Epithelial cell of esophagus (primary cell): ENCODE data around the gene TMEM248.
A peak's percentile ranks its signal among the peaks of the same experiment; 100 is the strongest.

Source experiments
- DNase-seq: peaks from one replicate; pipeline ENCODE4 v3.0.0; 2010; ENCODE audit warnings: low read depth
- H3K4me3 ChIP-seq: 2 replicates; pipeline ENCODE4 v1.5.1; 2011; ENCODE audit warnings: mild to moderate bottlenecking, low read length, control low read depth
- CTCF ChIP-seq: IDR thresholded peaks from 2 replicates; pipeline ENCODE4 v1.5.1; 2011; ENCODE audit warnings: low read depth, mild to moderate bottlenecking, low read length, control low read depth, inconsistent platforms; ENCODE audit not compliant: insufficient read depth; ENCODE audit errors: missing control alignments

TMEM248 gene

GRCh38 chr7:66933469-66933868 is 12.4 kb downstream of the TMEM248 start:
- no peak for TF ChIP-seq CTCF
- no peak overlapping the region for H3K4me3 ChIP-seq
- no peak for DNase-seq

GRCh38 chr7:66937940-66938339 is 16.9 kb downstream of the TMEM248 start:
- no peak overlapping the region for H3K4me3 ChIP-seq
- no peak for TF ChIP-seq CTCF
- no peak for DNase-seq

- TF ChIP-seq CTCF: no peak
- DNase-seq: no peak
- no peak overlapping the region for H3K4me3 ChIP-seq
Measured at GRCh38 chr7:66939325-66939724, 18.3 kb downstream of the TMEM248 start.

- TF ChIP-seq CTCF: no peak
- no peak overlapping the region for H3K4me3 ChIP-seq
- DNase-seq: no peak
Measured at GRCh38 chr7:66946545-66946944, 25.5 kb downstream of the TMEM248 start.

GRCh38 chr7:66948480-66949109 is 27.6 kb downstream of the TMEM248 start:
- DNase-seq: no peak
- TF ChIP-seq CTCF: no peak
- no peak overlapping the region for H3K4me3 ChIP-seq

- TF ChIP-seq CTCF: no peak
- no peak overlapping the region for H3K4me3 ChIP-seq
- no peak for DNase-seq
Measured at GRCh38 chr7:66950311-66950710, 29.3 kb downstream of the TMEM248 start.

GRCh38 chr7:66950763-66951162 is 29.7 kb downstream of the TMEM248 start:
- DNase-seq: peak; percentile 15
- no peak overlapping the region for H3K4me3 ChIP-seq
- TF ChIP-seq CTCF: no peak
